ENCODE results near the gene HOXA2.

Gene HOXA2

DNA sequence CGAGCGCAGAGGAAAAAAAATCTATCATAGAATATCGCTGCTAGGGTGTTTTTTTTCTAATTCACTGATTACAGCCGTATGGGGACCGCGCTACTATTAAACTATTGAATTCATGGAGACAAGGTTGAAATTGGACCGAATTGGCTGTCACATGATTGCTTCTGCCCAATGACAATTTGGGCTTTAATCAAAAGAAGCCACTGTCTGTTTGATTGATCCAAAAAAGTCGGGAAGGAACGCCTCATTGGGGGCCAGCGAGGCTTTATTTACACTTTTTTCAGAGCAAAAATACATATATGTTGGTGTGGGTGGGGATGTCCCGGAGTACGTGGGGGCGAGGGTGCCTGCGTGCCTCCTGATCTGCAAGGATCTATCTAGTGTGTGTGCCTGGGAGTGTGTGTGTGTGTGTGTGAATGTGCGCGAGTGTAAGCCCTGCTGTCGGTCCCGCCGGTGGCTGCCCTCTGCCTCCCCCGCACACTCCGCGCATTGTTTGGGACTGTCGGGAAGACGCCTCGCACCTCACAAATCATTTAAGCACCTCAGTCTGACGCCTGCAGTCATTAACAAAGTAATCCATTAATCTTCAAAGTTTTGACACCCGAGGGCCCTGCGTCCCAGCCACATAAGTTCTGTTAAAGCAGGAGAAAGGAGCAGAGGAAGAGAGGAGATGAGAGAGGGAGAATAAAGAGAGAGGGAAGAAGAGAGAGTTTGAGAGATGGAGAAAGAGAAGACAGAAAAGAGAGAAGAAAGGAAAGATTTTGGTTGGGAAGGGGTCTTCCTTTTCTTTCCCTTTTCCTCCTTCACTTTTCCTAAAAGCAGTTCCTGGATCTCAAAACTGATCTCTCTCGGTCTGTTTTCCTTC, at the start of gene HOXA2:
HOXA2 (minus strand) TSS at position 103 of the 862 bp plus-strand sequence. CDS start 183 bp downstream, outside the sequence.
- no peak for DNase-seq (ENCODE audit: low read depth in 2 of 2)

DNA sequence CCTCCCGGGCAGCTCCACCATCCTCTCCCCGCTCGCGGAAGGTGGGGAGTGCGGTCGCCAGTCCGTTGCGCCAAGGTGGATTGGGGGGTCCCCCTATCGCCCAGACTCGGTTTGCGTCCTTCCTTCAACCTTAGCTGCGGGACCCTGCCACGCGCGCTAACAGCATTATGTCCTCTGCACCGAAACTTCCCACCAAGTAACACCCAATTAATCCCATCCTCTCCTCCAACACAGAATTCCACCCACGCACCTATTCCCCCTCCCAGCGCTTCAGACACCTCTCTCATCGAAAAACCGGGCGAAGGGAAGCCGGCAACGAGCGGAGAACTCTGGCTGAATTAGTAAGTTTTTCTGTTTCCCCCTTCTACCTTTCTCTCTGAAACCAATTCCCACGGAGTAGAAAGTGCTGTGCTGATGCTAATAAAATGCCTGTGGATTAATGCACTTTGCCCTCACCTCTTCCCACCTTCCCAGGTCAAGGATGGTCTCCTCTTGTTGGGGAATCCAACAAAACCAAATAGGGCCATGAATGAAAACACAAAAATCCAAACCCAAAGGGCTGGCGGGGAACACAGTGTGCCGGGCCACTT, 49.0 kb upstream of the HOXA2 start:
- no peak for DNase-seq (ENCODE audit: low read depth in 2 of 2)

DNA sequence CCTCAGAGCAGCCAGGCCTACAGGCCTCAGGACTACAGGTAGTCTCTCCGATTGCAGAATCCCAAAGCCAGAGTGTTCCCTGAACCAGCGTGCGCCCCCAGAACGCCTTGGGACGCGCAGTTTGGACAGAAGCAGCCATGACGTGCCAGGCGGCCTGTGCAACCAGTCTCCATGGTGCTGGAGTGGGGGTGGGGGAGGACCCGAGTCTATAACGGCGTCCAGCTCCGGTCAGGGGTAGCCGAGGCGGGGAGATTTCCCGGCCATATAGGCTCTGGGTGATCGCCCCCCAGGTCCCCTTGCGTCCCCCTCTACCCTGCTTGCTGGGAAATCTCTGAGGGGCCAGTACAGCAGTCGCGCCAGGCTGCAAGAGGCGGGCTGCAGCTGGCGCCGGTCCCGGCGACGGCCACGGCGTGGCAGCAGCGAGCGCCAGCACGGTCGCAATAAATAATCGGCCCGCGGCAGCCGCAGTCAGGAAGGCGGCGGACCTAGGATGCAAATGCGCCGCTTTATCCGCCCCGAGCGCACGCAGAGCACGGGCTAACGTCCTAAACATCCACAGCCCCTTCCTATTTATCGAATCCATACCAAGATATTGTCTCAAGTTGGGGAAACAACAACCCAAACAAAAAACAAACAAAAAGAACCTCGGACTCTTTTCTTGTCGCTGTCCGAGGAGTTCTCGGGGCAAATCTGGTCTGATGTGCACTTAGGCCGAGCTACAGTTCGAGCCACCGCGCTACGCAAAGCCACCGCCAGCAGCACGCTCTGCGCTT, 48.3 kb upstream of the HOXA2 start:
- peak; percentile 47 to 55 for DNase-seq (ENCODE audit: low read depth in 2 of 2)

DNA sequence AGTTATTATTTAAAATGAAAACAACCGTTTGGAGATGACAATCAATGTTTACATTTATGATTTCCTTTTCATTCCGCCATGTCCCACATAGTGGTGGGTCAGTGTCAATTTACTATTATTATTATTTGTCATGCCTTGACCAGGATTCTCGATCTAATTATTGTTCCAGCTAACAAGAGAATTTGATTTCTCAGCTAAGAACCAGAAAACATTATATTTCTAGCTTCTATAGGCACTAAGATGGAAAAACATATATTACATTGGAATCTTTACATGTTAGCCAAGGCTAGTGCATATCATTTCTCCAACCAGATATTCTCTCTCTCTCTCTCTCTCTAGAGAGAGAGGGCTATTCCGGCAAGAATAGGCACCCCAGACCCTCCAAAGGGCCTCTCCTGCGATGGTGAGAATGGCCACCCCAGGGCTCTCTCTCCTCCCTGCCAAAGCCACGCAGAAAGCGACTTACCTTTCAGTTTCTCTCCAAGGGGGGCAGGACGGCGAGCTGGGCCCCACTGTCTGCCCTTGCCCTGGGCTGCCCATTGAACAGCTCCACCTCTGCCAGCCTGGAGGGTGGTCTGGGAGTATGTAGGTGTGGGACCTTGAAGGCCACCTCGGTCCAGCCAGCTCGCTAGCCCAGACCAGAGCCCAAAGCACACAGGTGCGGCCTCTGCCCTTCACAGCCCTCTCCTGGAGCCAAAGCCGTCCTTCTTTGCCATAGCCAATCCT, 47.5 kb upstream of the HOXA2 start:
- DNase-seq (ENCODE audit: low read depth in 2 of 2): no peak

DNA sequence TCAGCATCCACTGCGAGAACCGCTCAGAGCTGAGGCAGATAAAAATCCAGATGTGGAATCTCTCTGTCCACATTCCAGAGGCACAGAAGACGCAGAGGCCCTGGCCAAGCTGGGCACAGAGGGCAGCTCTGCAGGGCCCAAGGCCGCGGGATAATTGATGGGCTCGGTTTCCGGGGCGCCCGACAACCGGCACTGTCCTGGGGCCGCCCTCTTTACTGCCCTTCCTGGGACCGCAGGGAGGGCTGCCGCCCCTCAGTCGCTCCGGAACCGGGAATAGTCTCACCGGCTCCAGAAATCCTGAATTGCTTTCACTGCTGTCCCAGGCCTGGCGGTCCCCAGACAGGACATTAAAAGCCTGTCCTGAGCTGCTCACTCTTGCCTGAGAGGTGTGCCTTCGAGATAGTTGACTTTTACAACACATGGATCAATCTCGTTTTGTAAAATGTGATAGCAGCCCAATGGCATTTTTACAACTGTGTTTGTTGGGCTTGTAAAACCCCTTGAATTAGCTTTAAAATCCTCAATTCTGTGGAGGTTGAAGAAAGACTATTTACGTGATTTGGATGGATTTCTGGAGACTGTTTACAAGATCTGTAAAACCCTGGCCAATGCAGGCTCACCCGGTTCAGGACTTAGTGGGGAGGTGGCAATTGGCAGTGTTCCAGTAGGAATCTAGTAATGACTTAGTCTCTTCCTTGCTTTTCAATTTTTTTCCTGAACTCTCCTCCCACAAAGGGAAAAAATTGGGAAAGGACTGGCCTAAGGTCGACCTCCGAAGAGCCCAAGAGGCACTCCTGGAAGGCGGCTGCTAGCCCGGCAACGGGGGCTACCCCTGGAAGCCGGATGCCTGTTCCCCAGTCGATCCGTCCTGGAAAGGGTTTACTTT, 46.5 kb upstream of the HOXA2 start:
- no peak for DNase-seq (ENCODE audit: low read depth in 2 of 2)

DNA sequence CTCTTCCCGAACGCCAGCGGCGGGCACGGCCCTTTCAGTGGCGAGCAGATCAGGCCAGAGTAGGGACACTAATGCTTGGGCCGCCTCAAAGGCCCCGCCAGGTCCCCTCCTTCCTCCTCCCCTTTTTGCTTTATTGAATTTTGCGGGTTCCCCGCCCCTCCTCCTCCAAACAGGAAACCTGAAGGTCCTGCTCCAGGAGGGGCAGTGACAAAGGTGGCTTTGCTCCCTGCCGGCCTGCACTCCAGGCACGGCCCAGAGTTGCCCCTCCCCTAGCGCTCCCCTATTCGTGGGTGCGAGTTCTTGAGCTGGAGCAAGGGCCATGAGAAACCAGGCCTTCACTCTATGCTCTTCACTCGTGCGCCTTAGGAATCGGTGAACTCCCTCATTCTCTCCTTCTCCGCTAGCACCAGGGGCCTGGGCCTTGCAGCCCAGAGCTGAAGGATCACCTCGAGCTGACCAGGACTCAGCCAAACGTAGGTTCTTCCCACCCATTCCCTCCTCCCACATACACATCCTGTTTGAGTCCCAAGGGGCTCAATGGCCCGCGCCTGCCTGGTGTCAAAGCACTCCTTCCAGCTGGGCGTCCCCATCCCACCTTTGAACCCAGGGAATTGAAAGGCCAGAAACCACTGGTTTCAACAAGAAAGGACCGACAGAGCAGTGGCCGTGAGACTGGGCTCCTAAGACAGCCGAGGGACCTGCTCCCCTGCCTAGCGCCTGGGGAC, 45.7 kb upstream of the HOXA2 start:
- DNase-seq (ENCODE audit: low read depth in 2 of 2): no peak

DNA sequence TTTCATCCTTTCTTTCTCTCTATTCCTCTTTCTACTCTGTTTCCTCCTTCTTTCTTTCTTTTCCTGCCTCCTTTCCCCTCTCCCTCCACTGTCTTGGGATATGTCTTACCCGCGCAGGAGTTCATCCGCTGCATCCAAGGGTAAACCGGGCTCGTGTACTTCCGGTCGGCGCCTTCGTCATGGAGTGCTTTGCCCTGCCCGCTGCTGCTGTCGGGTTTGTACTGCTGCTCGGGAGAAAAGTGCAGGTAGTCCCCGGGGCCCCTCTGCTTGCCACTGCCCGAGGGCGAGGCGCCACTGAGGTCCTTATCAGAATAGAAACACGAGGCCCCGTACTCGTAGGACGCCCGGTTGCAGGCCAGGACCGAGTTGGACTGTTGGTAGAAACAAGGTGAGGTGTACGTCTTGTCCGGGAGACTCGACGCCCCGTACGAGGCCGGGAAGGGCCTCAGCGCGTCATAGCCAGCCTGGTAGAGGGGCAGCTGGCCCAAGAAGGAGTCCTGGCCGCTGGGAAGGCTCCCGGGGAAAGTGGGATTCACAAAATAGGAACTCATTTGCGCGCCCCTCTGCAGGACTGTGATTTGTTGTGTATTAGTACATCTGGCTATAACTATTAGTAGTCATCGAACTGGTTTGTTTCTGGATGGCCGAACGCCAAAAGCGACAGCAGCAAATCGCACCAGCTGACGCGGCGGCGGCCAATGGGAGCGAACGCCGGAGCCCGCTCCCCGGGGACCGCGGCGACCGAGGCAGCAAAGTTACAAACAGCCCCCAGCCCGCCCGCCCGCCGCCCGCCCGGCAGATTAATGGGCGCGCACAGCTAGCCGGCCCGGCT, 44.9 kb upstream of the HOXA2 start, which contains the start of gene HOXA6:
HOXA6 (minus strand) TSS at position 576 of the 832 bp plus-strand sequence; CDS start at position 551, 25 bp downstream.
- DNase-seq (ENCODE audit: low read depth in 2 of 2): no peak

DNA sequence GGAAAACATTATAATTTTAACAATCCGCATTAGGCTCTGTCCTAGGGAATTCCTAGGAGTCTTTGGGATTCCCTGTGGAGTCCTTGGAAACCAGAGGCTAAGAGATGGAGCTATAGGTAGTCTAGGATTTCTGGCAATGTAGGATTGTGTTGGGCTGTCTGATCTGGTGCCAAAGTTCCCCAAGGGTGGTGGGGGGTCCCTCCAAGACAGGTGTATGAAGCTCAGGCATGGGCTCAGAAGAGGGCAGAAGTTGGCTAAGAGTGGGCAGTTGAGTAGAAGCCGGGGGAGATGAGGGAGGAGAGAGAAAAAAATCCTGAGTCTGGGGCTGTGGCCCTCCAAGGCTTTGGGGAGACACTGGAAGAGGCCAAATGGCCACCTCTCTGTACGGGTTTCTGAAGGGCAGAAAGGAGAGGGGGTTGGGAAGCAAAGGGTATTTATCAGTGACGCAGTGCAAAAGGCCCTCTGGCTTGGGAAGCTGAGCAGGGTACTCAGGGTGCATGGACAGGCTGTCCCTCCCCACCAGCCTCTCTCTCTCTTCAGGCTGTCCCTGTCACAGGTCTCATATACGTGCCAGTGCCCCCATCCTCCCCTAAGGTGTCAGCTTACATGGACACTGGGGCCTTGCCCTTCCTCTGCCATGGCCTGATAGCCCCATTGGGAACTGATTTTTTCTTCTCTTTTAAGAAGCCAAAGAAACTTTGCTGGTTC, 44.2 kb upstream of the HOXA2 start:
- no peak for DNase-seq (ENCODE audit: low read depth in 2 of 2)

DNA sequence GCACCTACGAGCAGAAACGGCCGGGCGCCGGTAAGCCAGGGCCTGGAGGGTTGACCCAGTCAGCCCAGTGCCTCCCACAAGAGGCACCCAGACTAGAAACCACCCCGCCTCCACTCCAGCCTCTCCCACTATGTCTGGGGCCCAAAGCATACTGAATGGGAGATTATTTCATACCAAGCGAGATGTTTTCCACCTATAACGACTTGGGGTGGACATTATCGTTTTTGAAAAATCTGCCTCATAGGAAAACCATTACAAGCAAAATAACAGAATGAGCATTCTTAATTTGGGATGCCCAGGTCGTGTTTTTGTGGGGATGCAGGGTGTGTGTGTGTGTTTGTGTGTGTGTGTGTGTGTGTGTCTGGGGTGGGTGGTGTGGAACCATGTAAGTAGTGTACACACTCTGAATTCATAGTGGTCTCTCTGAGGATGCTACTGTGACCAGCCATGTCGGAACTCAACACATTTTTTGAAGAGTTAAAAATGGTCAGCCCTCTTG, 43.5 kb upstream of the HOXA2 start:
- no peak for DNase-seq (ENCODE audit: low read depth in 2 of 2)

DNA sequence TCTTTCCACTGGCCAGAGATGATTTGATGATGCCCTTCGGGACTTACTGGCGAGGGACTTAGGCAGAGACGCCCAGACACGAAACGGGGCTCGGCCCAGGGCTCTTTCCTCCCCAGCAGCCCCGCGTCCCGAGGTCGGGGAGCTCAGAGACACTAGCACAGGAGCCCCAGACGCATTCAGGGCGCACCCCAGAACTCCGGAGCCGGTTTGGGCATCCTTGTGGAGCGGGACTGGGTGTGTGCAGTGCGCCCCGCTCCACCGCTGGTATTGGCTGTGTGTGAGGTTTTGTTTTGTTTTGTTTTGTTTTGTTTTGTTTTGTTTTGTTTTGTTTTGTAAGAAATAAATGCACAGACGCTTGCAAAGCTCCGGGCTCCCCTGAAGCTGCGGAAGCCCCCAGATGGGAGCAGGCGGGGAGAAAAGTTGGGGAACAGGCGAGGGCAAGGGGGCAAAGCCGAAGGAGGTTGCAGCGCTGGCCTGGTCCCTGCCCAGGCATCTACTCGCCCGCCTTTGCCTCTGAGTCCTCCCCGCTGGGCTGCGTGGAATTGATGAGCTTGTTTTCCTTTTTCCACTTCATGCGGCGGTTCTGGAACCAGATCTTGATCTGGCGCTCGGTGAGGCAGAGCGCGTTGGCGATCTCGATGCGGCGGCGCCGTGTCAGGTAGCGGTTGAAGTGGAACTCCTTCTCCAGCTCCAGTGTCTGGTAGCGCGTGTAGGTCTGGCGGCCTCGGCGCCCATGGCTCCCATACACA, 42.9 kb upstream of the HOXA2 start:
- DNase-seq (ENCODE audit: low read depth in 2 of 2): no peak

DNA sequence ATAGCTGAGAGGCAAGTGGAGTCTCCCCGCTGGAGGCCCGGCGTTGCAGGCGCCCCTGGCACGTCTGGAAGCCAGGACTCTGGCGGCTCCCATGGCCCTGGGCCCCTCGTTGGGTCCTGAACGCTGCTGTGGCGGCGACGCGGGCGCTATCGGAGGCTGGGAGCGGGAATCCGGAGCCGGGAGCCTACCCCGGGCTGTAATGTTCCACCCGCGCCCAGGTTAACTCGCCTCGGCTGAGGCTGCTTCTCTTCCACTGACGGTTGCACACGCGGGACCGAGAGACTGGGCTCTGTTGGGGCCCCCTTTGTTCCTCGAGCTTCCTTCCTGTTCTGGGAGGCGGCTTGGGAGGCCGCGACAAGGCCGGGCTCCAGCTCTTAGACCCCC, 42.3 kb upstream of the HOXA2 start:
- no peak for DNase-seq (ENCODE audit: low read depth in 2 of 2)

DNA sequence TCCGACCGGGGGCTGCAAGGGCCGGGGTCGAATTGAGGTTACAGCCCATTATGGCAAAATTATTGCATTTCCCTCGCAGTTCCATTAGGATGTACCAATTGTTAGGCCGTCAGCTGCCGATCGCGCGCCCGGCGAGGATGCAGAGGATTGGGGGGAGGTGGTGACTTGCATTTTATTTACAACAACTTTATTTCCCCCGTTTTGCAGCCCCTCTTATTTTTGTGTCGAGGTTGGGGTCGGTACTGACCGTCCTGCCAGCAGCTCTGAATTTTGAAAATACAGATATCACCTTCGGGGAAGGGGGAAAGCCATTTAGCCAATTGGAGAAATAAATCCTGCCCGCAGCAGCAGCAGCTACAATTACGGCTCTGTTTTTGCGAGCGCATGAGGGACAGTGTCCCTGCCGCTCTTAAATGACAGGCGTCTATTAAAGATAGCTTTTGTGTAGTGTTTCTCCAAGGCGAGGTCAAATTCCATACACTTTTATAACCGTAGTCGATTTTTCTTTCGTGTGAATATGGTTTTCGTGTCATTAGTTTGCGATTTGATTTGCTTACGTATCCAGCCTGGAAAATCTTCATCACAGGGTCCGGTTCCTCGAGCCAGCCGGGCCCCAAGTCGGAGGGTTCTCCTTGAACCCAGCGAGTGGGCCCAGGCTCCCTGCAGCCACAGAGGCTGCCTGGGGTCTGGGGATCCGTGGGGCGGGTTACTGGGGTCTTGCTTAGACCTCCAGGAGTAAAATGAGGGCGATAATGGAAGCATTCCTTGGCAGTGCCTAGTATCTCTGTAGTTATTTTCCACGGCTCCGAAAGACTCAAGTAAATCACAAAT, 41.7 kb upstream of the HOXA2 start:
- DNase-seq (ENCODE audit: low read depth in 2 of 2): no peak

DNA sequence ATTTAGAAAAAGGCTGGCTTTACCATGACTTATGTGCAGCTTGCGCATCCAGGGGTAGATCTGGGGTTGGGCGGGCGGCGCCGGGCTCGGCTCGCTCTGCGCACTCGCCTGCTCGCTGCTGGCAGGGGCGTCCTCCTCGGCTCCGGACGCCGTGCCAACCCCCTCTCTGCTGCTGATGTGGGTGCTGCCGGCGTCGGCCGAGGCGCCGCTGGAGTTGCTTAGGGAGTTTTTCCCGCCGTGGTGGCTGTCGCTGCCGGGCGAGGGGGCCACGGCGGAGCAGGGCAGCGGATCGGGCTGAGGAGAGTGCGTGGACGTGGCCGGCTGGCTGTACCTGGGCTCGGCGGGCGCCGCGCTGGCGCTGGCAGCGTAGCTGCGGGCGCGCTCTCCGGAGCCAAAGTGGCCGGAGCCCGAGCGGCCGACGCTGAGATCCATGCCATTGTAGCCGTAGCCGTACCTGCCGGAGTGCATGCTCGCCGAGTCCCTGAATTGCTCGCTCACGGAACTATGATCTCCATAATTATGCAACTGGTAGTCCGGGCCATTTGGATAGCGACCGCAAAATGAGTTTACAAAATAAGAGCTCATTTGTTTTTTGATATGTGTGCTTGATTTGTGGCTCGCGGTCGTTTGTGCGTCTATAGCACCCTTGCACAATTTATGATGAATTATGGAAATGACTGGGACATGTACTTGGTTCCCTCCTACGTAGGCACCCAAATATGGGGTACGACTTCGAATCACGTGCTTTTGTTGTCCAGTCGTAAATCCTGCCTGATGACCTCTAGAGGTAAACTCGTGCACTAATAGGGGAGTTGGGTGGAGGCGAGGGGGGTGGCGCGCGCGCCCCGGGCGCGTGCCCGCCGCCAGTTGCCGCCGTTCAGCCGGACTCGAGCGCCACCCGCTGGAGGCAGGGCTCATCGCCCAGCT, 40.8 kb upstream of the HOXA2 start, which contains the start of gene HOXA5:
HOXA5 (minus strand) TSS at position 659 of the 927 bp plus-strand sequence; CDS start at position 585, 74 bp downstream.
- DNase-seq (ENCODE audit: low read depth in 2 of 2): no peak

DNA sequence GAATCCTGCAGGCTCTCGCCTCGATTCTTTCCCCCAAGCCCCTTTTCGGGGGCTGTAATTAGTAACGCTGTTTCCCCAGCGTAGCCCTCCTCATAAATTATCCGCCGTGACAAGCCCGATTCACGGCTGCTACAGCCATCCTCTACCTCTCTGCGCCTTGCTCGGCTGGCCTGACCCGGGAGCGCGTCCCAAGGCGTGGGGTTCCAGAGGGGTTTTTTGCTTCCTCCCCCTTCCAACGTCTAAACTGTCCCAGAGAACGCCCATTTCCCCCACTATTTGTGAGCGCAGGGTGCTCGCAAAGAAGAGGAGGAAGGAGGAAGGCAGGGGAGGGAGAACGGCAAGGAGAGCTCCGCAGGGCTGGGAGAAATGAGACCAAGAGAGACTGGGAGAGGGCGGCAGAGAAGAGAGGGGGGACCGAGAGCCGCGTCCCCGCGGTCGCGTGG, 40.1 kb upstream of the HOXA2 start:
- no peak for DNase-seq (ENCODE audit: low read depth in 2 of 2)

DNA sequence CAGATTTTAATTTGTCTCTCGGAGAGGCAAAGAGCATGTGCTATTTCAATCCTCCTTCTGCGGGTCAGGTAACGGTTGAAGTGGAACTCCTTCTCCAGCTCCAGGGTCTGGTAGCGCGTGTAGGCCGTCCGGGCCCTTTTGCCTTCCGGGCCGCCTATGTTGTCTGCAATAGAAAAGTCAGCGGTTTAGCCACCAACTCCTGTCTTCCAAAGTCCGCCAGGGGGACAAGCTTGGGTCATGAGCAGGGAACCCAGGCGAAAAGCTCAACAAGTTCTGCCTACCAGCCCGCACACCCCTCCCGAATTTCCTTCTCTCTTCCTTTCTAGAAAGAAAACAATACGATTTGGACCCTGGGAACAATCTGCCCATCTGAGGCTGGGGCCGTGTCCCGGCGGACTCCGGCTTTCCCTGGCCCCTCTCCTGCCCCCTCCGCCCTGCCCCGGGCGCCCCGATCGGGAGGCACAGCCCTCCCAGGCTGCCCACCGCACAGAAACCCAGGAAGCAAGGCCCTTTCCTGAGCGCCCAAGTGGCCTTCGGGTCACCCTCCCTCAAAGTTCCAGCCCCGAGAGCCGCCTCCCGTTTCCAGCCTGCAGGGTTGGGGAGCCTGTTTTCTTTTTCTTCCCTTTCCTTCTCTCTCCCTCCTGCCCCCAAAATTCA, 39.6 kb upstream of the HOXA2 start:
- DNase-seq (ENCODE audit: low read depth in 2 of 2): no peak

Data from stimulated activated CD8-positive, alpha-beta memory T cell treated with anti-CD3 and anti-CD28 coated beads, Interleukin-2, amount 100 ng/mL, for 48 hours (primary cell).